GM23338 (cell line): ENCODE results near the gene MOGAT2. TPM values are rescaled to one million over a fixed set of nuclear protein-coding genes. Genes with fewer than 3 reads are reported as not detected.

ENCODE experiments used
- ATAC-seq: fragments of 200-7000 bp; cut with Tn5 transposase; 3 replicates; pipeline ENCODE4 v1.9.1; 2020
- DNase-seq: peaks from one replicate; pipeline ENCODE4 v3.0.0-alpha.2; 2015; ENCODE audit warnings: low spot score
- H2AFZ ChIP-seq: fragments of 200-600 bp; sonication (generic); 2 replicates; pipeline ENCODE4 v1.8.0; 2016; ENCODE audit warnings: antibody characterized with exemption, mild to moderate bottlenecking, moderate library complexity
- H3F3A ChIP-seq: fragments of 200-600 bp; sonication (generic); replicated peaks from 2 replicates; pipeline ENCODE4 v1.8.0; 2017; ENCODE audit warnings: antibody characterized with exemption, mixed run types, low read depth
- H3K27ac ChIP-seq: fragments of 200-600 bp; sonication (generic); 2 replicates; pipeline ENCODE4 v1.6.1; 2016; ENCODE audit warnings: low read depth
- H3K27me3 ChIP-seq: fragments of 200-600 bp; sonication (generic); 2 replicates; pipeline ENCODE4 v1.8.0; 2016; ENCODE audit warnings: mild to moderate bottlenecking, mixed run types, moderate library complexity; ENCODE audit not compliant: insufficient read depth
- H3K36me3 ChIP-seq: fragments of 200-600 bp; sonication (generic); 2 replicates; pipeline ENCODE4 v1.8.0; 2016; ENCODE audit warnings: mild to moderate bottlenecking; ENCODE audit not compliant: insufficient read depth
- H3K4me1 ChIP-seq: fragments of 200-600 bp; sonication (generic); 2 replicates; pipeline ENCODE4 v1.8.0; 2016; ENCODE audit warnings: mild to moderate bottlenecking, moderate library complexity; ENCODE audit not compliant: insufficient read depth
- H3K4me2 ChIP-seq: fragments of 200-600 bp; sonication (generic); 2 replicates; pipeline ENCODE4 v1.7.1; 2017; ENCODE audit warnings: mixed run types
- H3K4me3 ChIP-seq: fragments of 200-600 bp; sonication (generic); 2 replicates; pipeline ENCODE4 v1.6.1; 2016; ENCODE audit warnings: mixed run types
- H3K79me2 ChIP-seq: fragments of 200-600 bp; sonication (generic); replicated peaks from 2 replicates; pipeline ENCODE4 v1.8.0; 2017; ENCODE audit warnings: mild to moderate bottlenecking; ENCODE audit not compliant: insufficient read depth
- H3K9me2 ChIP-seq: fragments of 200-600 bp; sonication (generic); 2 replicates; pipeline ENCODE4 v1.8.0; 2017; ENCODE audit not compliant: insufficient read depth
- H4K20me1 ChIP-seq: fragments of 200-600 bp; sonication (generic); replicated peaks from 2 replicates; pipeline ENCODE4 v1.8.0; 2017; ENCODE audit warnings: mild to moderate bottlenecking; ENCODE audit not compliant: insufficient read depth
- H3K27ac Mint-ChIP-seq: 2 replicates; pipeline ENCODE4 v1.8.0; 2020; ENCODE audit warnings: inconsistent platforms, mild to moderate bottlenecking, moderate library complexity, mixed read lengths
- H3K27me3 Mint-ChIP-seq: 3 replicates; pipeline ENCODE4 v1.8.0; 2022; ENCODE audit warnings: low read depth, mild to moderate bottlenecking, moderate library complexity, mixed read lengths, inconsistent platforms; ENCODE audit not compliant: insufficient read depth, poor library complexity
- H3K36me3 Mint-ChIP-seq: 3 replicates; pipeline ENCODE4 v1.8.0; 2021; ENCODE audit warnings: low read depth, mild to moderate bottlenecking, inconsistent platforms, moderate library complexity, mixed read lengths
- H3K4me1 Mint-ChIP-seq: 3 replicates; pipeline ENCODE4 v1.8.0; 2020; ENCODE audit warnings: mild to moderate bottlenecking, inconsistent platforms, mixed read lengths
- H3K4me3 Mint-ChIP-seq: 3 replicates; pipeline ENCODE4 v1.8.0; 2021; ENCODE audit warnings: moderate library complexity, mild to moderate bottlenecking, inconsistent platforms, mixed read lengths
- H3K9me3 Mint-ChIP-seq: 3 replicates; pipeline ENCODE4 v1.8.0; 2020; ENCODE audit warnings: moderate library complexity, mild to moderate bottlenecking, inconsistent platforms, mixed read lengths
- CREB1 ChIP-seq: fragments of 250-450 bp; sonication (Bioruptor Pico); IDR thresholded peaks from 2 replicates; pipeline ENCODE4 v1.5.0; 2020; ENCODE audit warnings: low read depth, mild to moderate bottlenecking, moderate library complexity
- EZH2phosphoT487 ChIP-seq: fragments of 200-600 bp; sonication (generic); IDR thresholded peaks from one replicate; pipeline ENCODE4 v1.8.1; 2018; ENCODE audit warnings: antibody characterized with exemption; ENCODE audit not compliant: unreplicated experiment
- JUNB ChIP-seq: IDR thresholded peaks from one replicate; pipeline ENCODE4 v1.6.1; 2016; ENCODE audit warnings: antibody characterized with exemption; ENCODE audit not compliant: unreplicated experiment
- NANOG ChIP-seq: IDR thresholded peaks from 2 replicates; pipeline ENCODE4 v1.6.1; 2016; ENCODE audit warnings: antibody characterized with exemption, borderline replicate concordance
- POLR2AphosphoS5 ChIP-seq: IDR thresholded peaks from 2 replicates; pipeline ENCODE4 v1.6.1; 2016; ENCODE audit warnings: antibody characterized with exemption, low read depth
- STAT1 ChIP-seq: IDR thresholded peaks from one replicate; pipeline ENCODE4 v1.6.1; 2016; ENCODE audit warnings: antibody characterized with exemption; ENCODE audit not compliant: unreplicated experiment
- polyA plus RNA-seq: library from polyadenylated mRNA; unstranded; fragments of >200 nt; fragmentation: Nextera tagmentation; extraction: Ambion mirVana; gene quantifications from 2 replicates; pipeline ENCODE4 v1.2.1, GENCODE V29; 2016
- total RNA-seq: library from RNA; depleted of rRNA; stranded (reverse); fragments of >200 nt; shearing (Covaris generic); gene quantifications from 2 replicates; pipeline ENCODE4 v1.2.3, GENCODE V29; 2014
- TF ChIP-seq, protein P1 (sequence below), 2 experiments: fragments of 200-600 bp in 1 of 2; sonication (generic) in 1 of 2; conservative IDR thresholded peaks; 2 replicates each; pipeline versions ENCODE4 v1.5.1 to v1.6.1; 2016 to 2017; ENCODE audit warnings: antibody characterized with exemption in 2 of 2, low read depth in 2 of 2, mild to moderate bottlenecking in 2 of 2, moderate library complexity in 1 of 2
- TF ChIP-seq, protein P2 (sequence below): fragments of 250-450 bp; sonication (Bioruptor Pico); IDR thresholded peaks from 2 replicates; pipeline ENCODE4 v1.5.0; 2020; ENCODE audit warnings: mild to moderate bottlenecking, moderate library complexity
- TF ChIP-seq, protein P3 (sequence below): IDR thresholded peaks from one replicate; pipeline ENCODE4 v1.6.1; 2018; ENCODE audit warnings: antibody characterized with exemption; ENCODE audit not compliant: unreplicated experiment

Gene MOGAT2
- total and polyA plus RNA-seq, 2 experiments from 2014 or later: not detected

DNA sequence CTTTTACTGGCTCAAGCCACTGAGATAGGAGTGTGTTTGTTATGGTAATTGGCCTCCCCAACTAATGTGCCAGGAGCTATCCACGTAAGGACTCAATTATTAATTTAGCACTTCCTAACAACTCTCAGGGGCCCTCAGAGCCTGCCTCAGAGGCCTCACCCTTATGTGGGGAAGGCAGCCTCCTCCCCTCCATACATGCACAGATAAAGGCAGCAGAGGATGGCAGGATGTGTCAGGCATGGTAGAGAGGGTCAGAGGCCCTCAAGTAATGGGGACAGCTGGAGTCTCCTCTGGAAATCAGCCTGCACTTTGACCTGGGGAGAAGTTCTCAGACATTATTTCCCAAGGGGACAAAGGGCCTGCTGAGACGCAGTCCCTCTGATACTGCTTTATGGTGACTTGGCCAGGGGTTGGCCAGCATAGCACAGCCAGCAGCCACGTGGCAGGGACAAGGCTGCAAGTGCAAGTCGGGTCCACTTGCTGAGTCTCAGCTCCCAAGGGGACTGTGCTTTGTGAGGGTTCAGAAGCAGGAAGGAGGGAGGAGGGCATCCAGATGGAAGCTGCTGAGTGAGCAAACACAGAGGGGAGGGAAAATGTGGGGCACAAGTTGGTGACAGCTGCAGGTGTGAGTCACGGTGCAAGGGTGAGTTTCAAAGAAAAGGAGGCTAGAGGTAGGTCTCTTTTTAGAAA lies 17.0 kb downstream of the MOGAT2 start (continued):
- TF ChIP-seq, protein P1, sequence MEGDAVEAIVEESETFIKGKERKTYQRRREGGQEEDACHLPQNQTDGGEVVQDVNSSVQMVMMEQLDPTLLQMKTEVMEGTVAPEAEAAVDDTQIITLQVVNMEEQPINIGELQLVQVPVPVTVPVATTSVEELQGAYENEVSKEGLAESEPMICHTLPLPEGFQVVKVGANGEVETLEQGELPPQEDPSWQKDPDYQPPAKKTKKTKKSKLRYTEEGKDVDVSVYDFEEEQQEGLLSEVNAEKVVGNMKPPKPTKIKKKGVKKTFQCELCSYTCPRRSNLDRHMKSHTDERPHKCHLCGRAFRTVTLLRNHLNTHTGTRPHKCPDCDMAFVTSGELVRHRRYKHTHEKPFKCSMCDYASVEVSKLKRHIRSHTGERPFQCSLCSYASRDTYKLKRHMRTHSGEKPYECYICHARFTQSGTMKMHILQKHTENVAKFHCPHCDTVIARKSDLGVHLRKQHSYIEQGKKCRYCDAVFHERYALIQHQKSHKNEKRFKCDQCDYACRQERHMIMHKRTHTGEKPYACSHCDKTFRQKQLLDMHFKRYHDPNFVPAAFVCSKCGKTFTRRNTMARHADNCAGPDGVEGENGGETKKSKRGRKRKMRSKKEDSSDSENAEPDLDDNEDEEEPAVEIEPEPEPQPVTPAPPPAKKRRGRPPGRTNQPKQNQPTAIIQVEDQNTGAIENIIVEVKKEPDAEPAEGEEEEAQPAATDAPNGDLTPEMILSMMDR (conservative IDR thresholded peaks at IDR 0.05; ENCODE audit: low read depth in 2 of 2): no peak
- no peak for TF ChIP-seq NANOG
- TF ChIP-seq, protein P2, sequence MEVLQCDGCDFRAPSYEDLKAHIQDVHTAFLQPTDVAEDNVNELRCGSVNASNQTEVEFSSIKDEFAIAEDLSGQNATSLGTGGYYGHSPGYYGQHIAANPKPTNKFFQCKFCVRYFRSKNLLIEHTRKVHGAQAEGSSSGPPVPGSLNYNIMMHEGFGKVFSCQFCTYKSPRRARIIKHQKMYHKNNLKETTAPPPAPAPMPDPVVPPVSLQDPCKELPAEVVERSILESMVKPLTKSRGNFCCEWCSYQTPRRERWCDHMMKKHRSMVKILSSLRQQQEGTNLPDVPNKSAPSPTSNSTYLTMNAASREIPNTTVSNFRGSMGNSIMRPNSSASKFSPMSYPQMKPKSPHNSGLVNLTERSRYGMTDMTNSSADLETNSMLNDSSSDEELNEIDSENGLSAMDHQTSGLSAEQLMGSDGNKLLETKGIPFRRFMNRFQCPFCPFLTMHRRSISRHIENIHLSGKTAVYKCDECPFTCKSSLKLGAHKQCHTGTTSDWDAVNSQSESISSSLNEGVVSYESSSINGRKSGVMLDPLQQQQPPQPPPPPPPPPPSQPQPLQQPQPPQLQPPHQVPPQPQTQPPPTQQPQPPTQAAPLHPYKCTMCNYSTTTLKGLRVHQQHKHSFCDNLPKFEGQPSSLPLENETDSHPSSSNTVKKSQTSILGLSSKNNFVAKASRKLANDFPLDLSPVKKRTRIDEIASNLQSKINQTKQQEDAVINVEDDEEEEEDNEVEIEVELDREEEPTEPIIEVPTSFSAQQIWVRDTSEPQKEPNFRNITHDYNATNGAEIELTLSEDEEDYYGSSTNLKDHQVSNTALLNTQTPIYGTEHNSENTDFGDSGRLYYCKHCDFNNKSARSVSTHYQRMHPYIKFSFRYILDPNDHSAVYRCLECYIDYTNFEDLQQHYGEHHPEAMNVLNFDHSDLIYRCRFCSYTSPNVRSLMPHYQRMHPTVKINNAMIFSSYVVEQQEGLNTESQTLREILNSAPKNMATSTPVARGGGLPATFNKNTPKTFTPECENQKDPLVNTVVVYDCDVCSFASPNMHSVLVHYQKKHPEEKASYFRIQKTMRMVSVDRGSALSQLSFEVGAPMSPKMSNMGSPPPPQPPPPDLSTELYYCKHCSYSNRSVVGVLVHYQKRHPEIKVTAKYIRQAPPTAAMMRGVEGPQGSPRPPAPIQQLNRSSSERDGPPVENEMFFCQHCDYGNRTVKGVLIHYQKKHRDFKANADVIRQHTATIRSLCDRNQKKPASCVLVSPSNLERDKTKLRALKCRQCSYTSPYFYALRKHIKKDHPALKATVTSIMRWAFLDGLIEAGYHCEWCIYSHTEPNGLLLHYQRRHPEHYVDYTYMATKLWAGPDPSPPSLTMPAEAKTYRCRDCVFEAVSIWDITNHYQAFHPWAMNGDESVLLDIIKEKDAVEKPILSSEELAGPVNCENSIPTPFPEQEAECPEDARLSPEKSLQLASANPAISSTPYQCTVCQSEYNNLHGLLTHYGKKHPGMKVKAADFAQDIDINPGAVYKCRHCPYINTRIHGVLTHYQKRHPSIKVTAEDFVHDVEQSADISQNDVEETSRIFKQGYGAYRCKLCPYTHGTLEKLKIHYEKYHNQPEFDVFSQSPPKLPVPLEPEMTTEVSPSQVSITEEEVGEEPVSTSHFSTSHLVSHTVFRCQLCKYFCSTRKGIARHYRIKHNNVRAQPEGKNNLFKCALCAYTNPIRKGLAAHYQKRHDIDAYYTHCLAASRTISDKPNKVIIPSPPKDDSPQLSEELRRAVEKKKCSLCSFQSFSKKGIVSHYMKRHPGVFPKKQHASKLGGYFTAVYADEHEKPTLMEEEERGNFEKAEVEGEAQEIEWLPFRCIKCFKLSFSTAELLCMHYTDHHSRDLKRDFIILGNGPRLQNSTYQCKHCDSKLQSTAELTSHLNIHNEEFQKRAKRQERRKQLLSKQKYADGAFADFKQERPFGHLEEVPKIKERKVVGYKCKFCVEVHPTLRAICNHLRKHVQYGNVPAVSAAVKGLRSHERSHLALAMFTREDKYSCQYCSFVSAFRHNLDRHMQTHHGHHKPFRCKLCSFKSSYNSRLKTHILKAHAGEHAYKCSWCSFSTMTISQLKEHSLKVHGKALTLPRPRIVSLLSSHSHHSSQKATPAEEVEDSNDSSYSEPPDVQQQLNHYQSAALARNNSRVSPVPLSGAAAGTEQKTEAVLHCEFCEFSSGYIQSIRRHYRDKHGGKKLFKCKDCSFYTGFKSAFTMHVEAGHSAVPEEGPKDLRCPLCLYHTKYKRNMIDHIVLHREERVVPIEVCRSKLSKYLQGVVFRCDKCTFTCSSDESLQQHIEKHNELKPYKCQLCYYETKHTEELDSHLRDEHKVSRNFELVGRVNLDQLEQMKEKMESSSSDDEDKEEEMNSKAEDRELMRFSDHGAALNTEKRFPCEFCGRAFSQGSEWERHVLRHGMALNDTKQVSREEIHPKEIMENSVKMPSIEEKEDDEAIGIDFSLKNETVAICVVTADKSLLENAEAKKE (CRISPR knock-in tag): no peak

DNA sequence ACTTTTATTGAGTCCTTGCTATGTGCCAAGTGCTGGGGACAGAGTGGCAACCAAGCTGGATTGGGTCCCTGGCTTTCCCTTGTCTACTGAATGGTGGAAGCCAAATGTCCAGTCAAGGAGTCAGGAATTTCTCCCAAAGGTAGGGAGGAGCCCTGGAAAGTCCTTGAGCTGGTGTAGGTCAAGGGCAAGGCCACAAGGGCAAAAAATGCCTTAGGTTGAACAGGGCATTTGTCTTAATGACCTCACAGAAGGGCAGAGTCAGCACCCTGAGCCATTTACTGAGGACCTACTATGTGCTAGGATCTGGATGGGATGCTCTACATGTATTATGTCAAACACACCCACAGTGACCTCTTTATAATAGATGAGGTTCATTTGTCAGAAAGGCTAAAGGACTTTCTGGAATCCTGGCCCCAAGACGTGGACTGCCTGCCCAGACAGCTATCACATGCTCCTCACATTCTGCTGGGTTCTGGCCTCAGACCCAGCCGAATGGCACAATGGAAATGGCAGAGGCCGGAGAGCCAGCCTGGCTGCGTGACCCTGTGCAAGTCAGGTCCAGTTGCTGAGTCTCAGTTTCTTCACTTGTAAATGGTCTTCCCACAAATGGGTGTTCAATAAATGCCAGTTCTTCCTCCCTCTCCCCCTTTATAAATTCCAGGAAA lies 17.7 kb downstream of the MOGAT2 start:
- Mint-ChIP-seq H3K27me3 (peaks cover 10% of the 10 kb centered on the region), H3K4me1 (peaks cover 3% of the 10 kb centered on the region; the same call in 1 of the 3 replicates), H3K9me3 (peaks cover 3% of the 10 kb centered on the region; the same call in 1 of the 3 replicates), H3K4me3 (no peak overlapping the region), H3K36me3 (no peaks in the 10 kb centered on the region), H3K27ac (no peak overlapping the region)
- H3K4me1 ChIP-seq: no peaks in the 10 kb centered on the region
- TF ChIP-seq, protein P3, sequence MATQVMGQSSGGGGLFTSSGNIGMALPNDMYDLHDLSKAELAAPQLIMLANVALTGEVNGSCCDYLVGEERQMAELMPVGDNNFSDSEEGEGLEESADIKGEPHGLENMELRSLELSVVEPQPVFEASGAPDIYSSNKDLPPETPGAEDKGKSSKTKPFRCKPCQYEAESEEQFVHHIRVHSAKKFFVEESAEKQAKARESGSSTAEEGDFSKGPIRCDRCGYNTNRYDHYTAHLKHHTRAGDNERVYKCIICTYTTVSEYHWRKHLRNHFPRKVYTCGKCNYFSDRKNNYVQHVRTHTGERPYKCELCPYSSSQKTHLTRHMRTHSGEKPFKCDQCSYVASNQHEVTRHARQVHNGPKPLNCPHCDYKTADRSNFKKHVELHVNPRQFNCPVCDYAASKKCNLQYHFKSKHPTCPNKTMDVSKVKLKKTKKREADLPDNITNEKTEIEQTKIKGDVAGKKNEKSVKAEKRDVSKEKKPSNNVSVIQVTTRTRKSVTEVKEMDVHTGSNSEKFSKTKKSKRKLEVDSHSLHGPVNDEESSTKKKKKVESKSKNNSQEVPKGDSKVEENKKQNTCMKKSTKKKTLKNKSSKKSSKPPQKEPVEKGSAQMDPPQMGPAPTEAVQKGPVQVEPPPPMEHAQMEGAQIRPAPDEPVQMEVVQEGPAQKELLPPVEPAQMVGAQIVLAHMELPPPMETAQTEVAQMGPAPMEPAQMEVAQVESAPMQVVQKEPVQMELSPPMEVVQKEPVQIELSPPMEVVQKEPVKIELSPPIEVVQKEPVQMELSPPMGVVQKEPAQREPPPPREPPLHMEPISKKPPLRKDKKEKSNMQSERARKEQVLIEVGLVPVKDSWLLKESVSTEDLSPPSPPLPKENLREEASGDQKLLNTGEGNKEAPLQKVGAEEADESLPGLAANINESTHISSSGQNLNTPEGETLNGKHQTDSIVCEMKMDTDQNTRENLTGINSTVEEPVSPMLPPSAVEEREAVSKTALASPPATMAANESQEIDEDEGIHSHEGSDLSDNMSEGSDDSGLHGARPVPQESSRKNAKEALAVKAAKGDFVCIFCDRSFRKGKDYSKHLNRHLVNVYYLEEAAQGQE: no peak
- no peak for TF ChIP-seq JUNB
- no peak for TF ChIP-seq STAT1
- TF ChIP-seq, protein P1 (conservative IDR thresholded peaks at IDR 0.05; ENCODE audit: low read depth in 2 of 2): no peak
- TF ChIP-seq POLR2AphosphoS5: no peak
- TF ChIP-seq CREB1 (CRISPR knock-in tag): no peak
- TF ChIP-seq EZH2phosphoT487: no peak
- H3K36me3 ChIP-seq: no peaks in the 10 kb centered on the region
- H3K27ac ChIP-seq: no peak overlapping the region
- ATAC-seq (no peak), DNase-seq (no peak)
- no peak overlapping the region for H2AFZ ChIP-seq
- no peak overlapping the region for H3K4me2 ChIP-seq
- H3F3A ChIP-seq: no peaks in the 10 kb centered on the region
- H3K79me2 ChIP-seq: no peaks in the 10 kb centered on the region
- H4K20me1 ChIP-seq: no peaks in the 10 kb centered on the region
- no peaks in the 10 kb centered on the region for H3K9me2 ChIP-seq
- no peak overlapping the region for H3K4me3 ChIP-seq
- H3K27me3 ChIP-seq: no peaks in the 10 kb centered on the region
